H9 (cell line): ENCODE data around the gene MAGED2. TPM values are rescaled to one million over a fixed set of nuclear protein-coding genes. Genes with fewer than 3 reads are reported as not detected.

Experiments
- DNase-seq: peaks from one replicate; pipeline ENCODE4 v3.0.0-alpha.2; 2017
- H2AFZ ChIP-seq: one replicate; pipeline ENCODE4 v1.6.1; 2013; ENCODE audit warnings: mild to moderate bottlenecking, low read length, control low read depth, moderate library complexity
- H2AK5ac ChIP-seq: 2 replicates; pipeline ENCODE4 v1.6.1; 2013; ENCODE audit warnings: low read length, control low read depth, mixed read lengths; ENCODE audit not compliant: insufficient read length
- H2BK120ac ChIP-seq: one replicate; pipeline ENCODE4 v1.6.1; 2013; ENCODE audit warnings: low read depth, mild to moderate bottlenecking, low read length, control low read depth, inconsistent platforms; ENCODE audit not compliant: poor library complexity, severe bottlenecking
- H2BK12ac ChIP-seq: 2 replicates; pipeline ENCODE4 v1.6.1; 2013; ENCODE audit warnings: low read length, control low read depth, mixed read lengths, low read depth; ENCODE audit not compliant: insufficient read length
- H2BK15ac ChIP-seq: 2 replicates; pipeline ENCODE4 v1.6.1; 2013; ENCODE audit warnings: low read depth, low read length, control low read depth
- H2BK20ac ChIP-seq: one replicate; pipeline ENCODE4 v1.6.1; 2013; ENCODE audit warnings: low read depth, mild to moderate bottlenecking, low read length, control low read depth, inconsistent platforms; ENCODE audit not compliant: poor library complexity, severe bottlenecking
- H2BK5ac ChIP-seq: 2 replicates; pipeline ENCODE4 v1.6.1; 2013; ENCODE audit warnings: low read length, control low read depth, mixed read lengths; ENCODE audit not compliant: insufficient read length
- H3K14ac ChIP-seq: 2 replicates; pipeline ENCODE4 v1.6.1; 2013; ENCODE audit warnings: low read length, control low read depth; ENCODE audit not compliant: insufficient read depth
- H3K18ac ChIP-seq: 2 replicates; pipeline ENCODE4 v1.6.1; 2013; ENCODE audit warnings: low read depth, mild to moderate bottlenecking, mixed read lengths, low read length, control low read depth; ENCODE audit not compliant: insufficient read length
- H3K23ac ChIP-seq: 2 replicates; pipeline ENCODE4 v1.6.1; 2013; ENCODE audit warnings: low read length, control low read depth, mixed read lengths, low read depth; ENCODE audit not compliant: insufficient read length
- H3K23me2 ChIP-seq: 2 replicates; pipeline ENCODE4 v1.6.1; 2013; ENCODE audit warnings: low read depth, mild to moderate bottlenecking, mixed read lengths, low read length, control low read depth; ENCODE audit not compliant: insufficient read length, poor library complexity, severe bottlenecking
- H3K27ac ChIP-seq: 2 replicates; pipeline ENCODE4 v1.5.1; 2013; ENCODE audit warnings: low read length, control low read depth, mixed read lengths, low read depth; ENCODE audit not compliant: insufficient read length
- H3K27me3 ChIP-seq: 2 replicates; pipeline ENCODE4 v1.6.1; 2013; ENCODE audit warnings: low read length, control low read depth, inconsistent platforms; ENCODE audit not compliant: insufficient read depth
- H3K4ac ChIP-seq: 2 replicates; pipeline ENCODE4 v1.6.1; 2013; ENCODE audit warnings: low read depth, mild to moderate bottlenecking, control low read depth, inconsistent platforms, low read length, moderate library complexity
- H3K4me1 ChIP-seq: 2 replicates; pipeline ENCODE4 v1.6.1; 2013; ENCODE audit warnings: low read length, control low read depth, inconsistent platforms; ENCODE audit not compliant: insufficient read depth
- H3K4me2 ChIP-seq: 2 replicates; pipeline ENCODE4 v1.6.1; 2013; ENCODE audit warnings: low read length, control low read depth, mixed read lengths; ENCODE audit not compliant: insufficient read length, insufficient read depth
- H3K56ac ChIP-seq: 2 replicates; pipeline ENCODE4 v1.6.1; 2013; ENCODE audit warnings: low read depth, mild to moderate bottlenecking, mixed read lengths, low read length, control low read depth; ENCODE audit not compliant: insufficient read length
- H3K79me1 ChIP-seq: 2 replicates; pipeline ENCODE4 v1.6.1; 2013; ENCODE audit warnings: low read depth, mild to moderate bottlenecking, moderate library complexity, low read length, control low read depth, inconsistent platforms; ENCODE audit not compliant: insufficient read depth, poor library complexity, severe bottlenecking
- H3K79me2 ChIP-seq: 2 replicates; pipeline ENCODE4 v1.6.1; 2013; ENCODE audit warnings: low read length, control low read depth, inconsistent platforms; ENCODE audit not compliant: insufficient read depth
- H3K9ac ChIP-seq: 2 replicates; pipeline ENCODE4 v1.6.1; 2013; ENCODE audit warnings: low read length, control low read depth, mixed read lengths; ENCODE audit not compliant: insufficient read length; ENCODE audit errors: extremely low read depth
- H3K9me3 ChIP-seq: one replicate; pipeline ENCODE4 v1.6.1; 2013; ENCODE audit warnings: low read depth, low read length, inconsistent platforms; ENCODE audit not compliant: control insufficient read depth
- H3T11ph ChIP-seq: one replicate; pipeline ENCODE4 v1.6.1; 2013; ENCODE audit warnings: mild to moderate bottlenecking, low read length, control low read depth, inconsistent platforms
- H4K20me1 ChIP-seq: one replicate; pipeline ENCODE4 v1.6.1; 2013; ENCODE audit not compliant: control insufficient read depth, insufficient read length, insufficient read depth
- H4K5ac ChIP-seq: 2 replicates; pipeline ENCODE4 v1.6.1; 2013; ENCODE audit warnings: low read depth, mild to moderate bottlenecking, mixed read lengths, low read length, control low read depth; ENCODE audit not compliant: insufficient read length
- H4K8ac ChIP-seq: replicated peaks from 2 replicates; pipeline ENCODE4 v1.6.1; 2013; ENCODE audit warnings: low read length, control low read depth, mixed read lengths, low read depth; ENCODE audit not compliant: insufficient read length
- H4K91ac ChIP-seq: 2 replicates; pipeline ENCODE4 v1.6.1; 2013; ENCODE audit warnings: low read depth, mild to moderate bottlenecking, moderate library complexity, mixed read lengths, low read length, control low read depth; ENCODE audit not compliant: insufficient read length
- H3K27ac Mint-ChIP-seq, 3 experiments: 2 replicates in 2 of 3; 3 replicates in 1 of 3; pipeline ENCODE4 v1.8.0; 2020 to 2021; ENCODE audit warnings: mixed read lengths in 3 of 3, mild to moderate bottlenecking in 1 of 3, moderate library complexity in 1 of 3
- H3K27me3 Mint-ChIP-seq: 2 replicates; pipeline ENCODE4 v1.8.0; 2021; ENCODE audit warnings: low read depth, mild to moderate bottlenecking, moderate library complexity, mixed read lengths
- H3K36me3 Mint-ChIP-seq, 3 experiments: 2 replicates in 2 of 3; 3 replicates in 1 of 3; pipeline ENCODE4 v1.8.0; 2020 to 2021; ENCODE audit warnings: low read depth in 3 of 3, mixed read lengths in 3 of 3; ENCODE audit not compliant: insufficient read depth in 1 of 3
- H3K4me1 Mint-ChIP-seq, 2 experiments: 2 replicates each; pipeline ENCODE4 v1.8.0; 2020; ENCODE audit warnings: mixed read lengths in 2 of 2
- H3K4me3 Mint-ChIP-seq, 2 experiments: 2 replicates in 1 of 2; 3 replicates in 1 of 2; pipeline ENCODE4 v1.8.0; 2020 to 2021; ENCODE audit warnings: mild to moderate bottlenecking in 2 of 2, mixed read lengths in 2 of 2, moderate library complexity in 1 of 2
- H3K9me3 Mint-ChIP-seq, 2 experiments: 2 replicates in 1 of 2; 3 replicates in 1 of 2; pipeline ENCODE4 v1.8.0; 2020; ENCODE audit warnings: mild to moderate bottlenecking in 2 of 2, mixed read lengths in 2 of 2, moderate library complexity in 1 of 2
- CTCF ChIP-seq: fragments of 200-600 bp; sonication (generic); conservative IDR thresholded peaks from 3 replicates; pipeline ENCODE4 v1.8.0; 2021; ENCODE audit warnings: antibody characterized with exemption, mild to moderate bottlenecking
- WGBS: extraction: QIAGEN DNeasy Blood & Tissue Kit; methylation state at CpG from one replicate; pipeline ENCODE4 v1.1.7; 2013; ENCODE audit warnings: missing lambda C conversion rate, low lambda C conversion rate, mixed read lengths; ENCODE audit not compliant: insufficient read length; ENCODE audit errors: extremely low coverage; 5-methylcytosine and 5-hydroxymethylcytosine counted together
- total RNA-seq: library from RNA; stranded (reverse); gene quantifications from 2 replicates; pipeline ENCODE4 v1.2.1, GENCODE V29; 2021

MAGED2 gene
- total RNA-seq, 1 experiment from 2014 or later = 146 TPM

DNA sequence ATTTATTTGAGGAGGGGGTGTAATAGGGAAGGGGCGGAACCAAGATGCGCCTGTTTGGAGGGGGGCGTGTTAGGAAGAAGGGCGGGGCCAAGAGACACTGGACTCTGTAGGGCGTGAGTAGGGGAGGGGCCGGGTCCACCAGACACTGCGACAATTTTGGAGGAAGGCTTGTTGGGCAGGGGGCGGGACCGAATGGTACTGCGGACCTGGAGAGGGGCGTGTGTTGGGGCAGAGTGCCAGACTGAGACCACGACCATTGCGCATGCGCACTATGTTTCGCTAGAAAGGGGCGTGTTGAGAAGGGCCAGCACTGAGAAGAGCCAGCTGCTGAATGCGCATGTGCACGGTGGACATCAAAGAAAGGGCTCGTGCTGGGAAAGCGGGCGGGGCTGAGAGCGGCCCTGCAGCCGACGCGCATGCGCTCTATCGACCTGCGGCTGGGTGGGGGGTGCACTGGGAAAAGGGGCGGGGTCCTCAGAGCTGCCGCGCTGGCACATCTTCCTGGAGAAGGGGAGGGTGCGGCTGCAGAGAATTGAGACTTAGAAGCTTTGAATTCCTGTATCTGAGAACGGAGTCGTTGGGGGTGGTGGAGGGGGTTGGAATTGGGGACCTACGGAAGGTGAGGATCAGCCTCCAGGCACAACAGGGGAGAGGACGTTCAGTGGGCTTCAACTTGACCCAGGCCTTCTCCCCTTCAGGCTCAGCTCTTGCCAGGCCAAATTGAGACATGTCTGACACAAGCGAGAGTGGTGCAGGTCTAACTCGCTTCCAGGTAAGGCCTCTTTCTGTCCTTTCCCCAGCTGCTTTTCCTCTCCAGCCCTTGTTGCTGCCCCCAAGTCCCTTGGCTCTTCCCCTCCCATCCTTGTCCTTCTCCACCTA is 1.3 kb downstream of the MAGED2 start:
- peak; percentile 97 for DNase-seq
- Histone ChIP-seq H3K14ac (no peak overlapping the region), H3K27me3 (no peaks in the 10 kb centered on the region), H4K5ac (no peak overlapping the region), H2BK120ac (no peak overlapping the region), H4K91ac (no peak overlapping the region), H3K4ac (no peak overlapping the region), H3K79me2 (no peaks in the 10 kb centered on the region; the same call in 1 of the 2 replicates), H3K9me3 (peaks cover 29% of the 10 kb centered on the region), H3K18ac (no peak overlapping the region), H2AFZ (no peak overlapping the region), H2BK5ac (no peak overlapping the region), H3K23me2 (no peaks in the 10 kb centered on the region), H3K23ac (no peak overlapping the region), H4K20me1 (no peaks in the 10 kb centered on the region), H3K56ac (no peak overlapping the region), H2BK15ac (no peak overlapping the region), H2BK20ac (no peak overlapping the region), H3T11ph (no peak overlapping the region), H3K27ac (peak overlapping the region; percentile 79), H2AK5ac (no peak overlapping the region), H3K79me1 (no peaks in the 10 kb centered on the region), H3K9ac (peak overlapping the region; percentile 43), H4K8ac (no peak overlapping the region), H2BK12ac (no peak overlapping the region), H3K4me1 (peaks cover 5% of the 10 kb centered on the region; the same call in 1 of the 2 replicates), H3K4me2 (peak overlapping the region; percentile 95)
- TF ChIP-seq CTCF = no peak
- Mint-ChIP-seq H3K27ac (peak overlapping the region; percentile 99 to 100 (median 99)), H3K36me3 (peaks cover 31 to 49% (median 41%) of the 10 kb centered on the region in 3 experiments), H3K4me3 (peak overlapping the region; percentile 87 to 97), H3K27me3 (peaks cover 3% of the 10 kb centered on the region; the same call in 1 of the 2 replicates), H3K9me3 (peaks cover 79 to 86% of the 10 kb centered on the region in 2 experiments), H3K4me1 (peaks cover 12 to 23% of the 10 kb centered on the region in 2 experiments)
- no CpG with 5 or more reads among the region's 38 CpGs for WGBS
